Heart right ventricle (tissue), 16 donors: ENCODE measurements around the gene SLC35B3. TPM values are rescaled to one million over a fixed set of nuclear protein-coding genes. Genes with fewer than 3 reads are reported as not detected.
"Not testable (repeated sequence)": the region's sequence is repeated elsewhere in the genome, so short reads cannot be mapped to it uniquely, and the experiment has no call there.

ENCODE experiments used
- ATAC-seq, 8 donors: fragments of 200-7000 bp; cut with Tn5 transposase; one replicate each; pipeline ENCODE4 v1.9.1; 2020; ENCODE audit warnings: mild to moderate bottlenecking in 8 of 8, moderate library complexity in 8 of 8, moderate number of reproducible peaks in 1 of 8
- DNase-seq, 2 donors: peaks; one replicate each; pipeline ENCODE4 v3.0.0-alpha.2; 2020
- H3K27ac ChIP-seq, 10 donors: fragments of 200-600 bp; sonication (generic) in 2 of 10; one replicate each; pipeline versions ENCODE4 v1.5.0 to v1.8.0; 2020 to 2022; ENCODE audit warnings: mild to moderate bottlenecking in 3 of 10
- H3K27me3 ChIP-seq, 7 donors: fragments of 200-600 bp; one replicate each; pipeline ENCODE4 v1.8.0; 2021 to 2022; ENCODE audit warnings: mild to moderate bottlenecking in 2 of 7
- H3K36me3 ChIP-seq, 9 donors: fragments of 200-600 bp; sonication (generic) in 1 of 9; one replicate each; pipeline versions ENCODE4 v1.5.0 to v1.8.0; 2020 to 2022; ENCODE audit warnings: mild to moderate bottlenecking in 2 of 9
- H3K4me1 ChIP-seq, 9 donors: fragments of 200-600 bp; sonication (generic) in 1 of 9; one replicate each; pipeline versions ENCODE4 v1.5.0 to v1.8.0; 2020 to 2022; ENCODE audit warnings: mild to moderate bottlenecking in 4 of 9
- H3K4me3 ChIP-seq, 10 donors: fragments of 200-600 bp; sonication (generic) in 2 of 10; one replicate each; pipeline versions ENCODE4 v1.5.0 to v1.8.0; 2020 to 2022; ENCODE audit warnings: mild to moderate bottlenecking in 7 of 10, moderate library complexity in 2 of 10
- H3K9me3 ChIP-seq, 11 donors: fragments of 200-600 bp in 10 of 11; sonication (generic) in 2 of 11; one replicate each; pipeline versions ENCODE4 v1.5.0 to v1.8.0; 2013 to 2022; ENCODE audit warnings: mild to moderate bottlenecking in 2 of 11, control low read depth in 1 of 11, moderate library complexity in 1 of 11
- WGBS, 2 donors: extraction: QIAGEN DNeasy Blood & Tissue Kit; methylation state at CpG; one replicate each; pipeline ENCODE4 v1.1.7; 2013; ENCODE audit warnings: inconsistent platforms in 1 of 2; 5-methylcytosine and 5-hydroxymethylcytosine counted together
- intact Hi-C, 10 donors: fragments of 100-400 bp; cut with DNase I; formaldehyde crosslinking; loops; one replicate each; pipeline versions ENCODE4 v1.11.1 to v1.14.2; 2022
- polyA plus RNA-seq, 2 donors: library from polyadenylated mRNA; stranded (reverse); fragments of 200-250 nt; gene quantifications; one replicate each; pipeline ENCODE4 v1.2.3, GENCODE V29; 2013
- total RNA-seq, 10 donors: library from RNA; stranded (reverse); fragmentation: NEBNext Ultra II Directional in 3 of 10; extraction: Animal tissue kit (Norgen Biotek cat#: 25700) in 3 of 10; gene quantifications; one replicate each; pipeline versions ENCODE4 v1.2.1 to v1.2.4, GENCODE V29; 2021 to 2023
- TF ChIP-seq, protein P1 (sequence below), 9 donors: fragments of 200-600 bp; sonication (generic) in 2 of 9; IDR thresholded peaks; one replicate each; pipeline versions ENCODE4 v1.5.0 to v1.8.0; 2021 to 2022; ENCODE audit warnings: antibody characterized with exemption in 9 of 9, mild to moderate bottlenecking in 5 of 9, moderate library complexity in 1 of 9
- donor health status: Arrhythmogenic right ventricular cardiomyopathy.
- donor health status: ischemic (EF 13 %, LVEDD 7.1; RV severe dilation, severe dysfunction).
- donor health status: healthy with polysubstance abuse.
- donor health status: DM: no; HTN: yes; CAD: no.
- donor health status: DM: no; HTN: no; CAD: no.
- donor health status: ischemic (EF 25% LVEDD 6.9; RV normal size, moderate dysfunction).
- donor health status: ischemic (EF 25% LVEDD 5.7; RV mildly dilated, moderate dysfunction).
- donor health status: healthy.
- donor health status: DM: yes; HTN: yes; CAD: no.
- donor health status: Ischemic cardiomyopathy.
- donor health status: ischemic (EF 35%, LVEDD 5.7; RV mildly dilated, moderate dysfunction).
- donor health status: nonischemic (EF 11% LVEDD 7.7; RV severe dilation, severe dysfunction).
- donor health status: DM: yes; HTN: yes; CAD: no.
- donor health status: PGD.
- donor health status: ischemic (EF 29% LVEDD 5.4; RV normal size, mild dysfunction).
- donor health status: nonischemic (EF 23%, LVEDD 6.1; RV moderate dilation, normal function).

Gene SLC35B3
- total and polyA plus RNA-seq, 12 donors = 4.5 to 19.9 (median 6.1) TPM

DNA sequence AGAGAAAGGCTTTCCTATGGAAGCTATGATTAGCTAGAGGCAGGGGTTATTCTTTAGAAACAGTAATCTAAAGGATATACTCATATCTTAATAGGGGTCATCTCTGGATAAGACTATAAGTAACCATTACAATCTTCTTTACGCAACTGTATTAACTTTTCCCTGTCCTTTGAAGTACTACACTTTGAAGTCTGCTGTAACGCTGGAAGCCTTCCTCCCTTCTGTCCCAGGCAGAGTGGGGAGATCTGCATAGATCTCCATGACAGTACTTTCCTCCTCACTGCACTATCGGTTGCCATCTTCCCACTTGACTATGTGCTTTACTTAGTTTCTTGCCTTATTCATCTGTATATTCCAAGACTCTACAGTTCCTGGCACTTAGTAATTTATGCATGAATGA, 20.1 kb downstream of the SLC35B3 start:
- Histone ChIP-seq H3K36me3 (peaks cover 0 to 100% (median 29%) of the 10 kb centered on the region in 9 donors), H3K27ac (no peak overlapping the region), H3K4me1 (no peaks in the 10 kb centered on the region), H3K4me3 (no peak overlapping the region), H3K27me3 (no peaks in the 10 kb centered on the region), H3K9me3 (no peaks in the 10 kb centered on the region)
- intact Hi-C loops = no loop called here
- TF ChIP-seq, protein P1, sequence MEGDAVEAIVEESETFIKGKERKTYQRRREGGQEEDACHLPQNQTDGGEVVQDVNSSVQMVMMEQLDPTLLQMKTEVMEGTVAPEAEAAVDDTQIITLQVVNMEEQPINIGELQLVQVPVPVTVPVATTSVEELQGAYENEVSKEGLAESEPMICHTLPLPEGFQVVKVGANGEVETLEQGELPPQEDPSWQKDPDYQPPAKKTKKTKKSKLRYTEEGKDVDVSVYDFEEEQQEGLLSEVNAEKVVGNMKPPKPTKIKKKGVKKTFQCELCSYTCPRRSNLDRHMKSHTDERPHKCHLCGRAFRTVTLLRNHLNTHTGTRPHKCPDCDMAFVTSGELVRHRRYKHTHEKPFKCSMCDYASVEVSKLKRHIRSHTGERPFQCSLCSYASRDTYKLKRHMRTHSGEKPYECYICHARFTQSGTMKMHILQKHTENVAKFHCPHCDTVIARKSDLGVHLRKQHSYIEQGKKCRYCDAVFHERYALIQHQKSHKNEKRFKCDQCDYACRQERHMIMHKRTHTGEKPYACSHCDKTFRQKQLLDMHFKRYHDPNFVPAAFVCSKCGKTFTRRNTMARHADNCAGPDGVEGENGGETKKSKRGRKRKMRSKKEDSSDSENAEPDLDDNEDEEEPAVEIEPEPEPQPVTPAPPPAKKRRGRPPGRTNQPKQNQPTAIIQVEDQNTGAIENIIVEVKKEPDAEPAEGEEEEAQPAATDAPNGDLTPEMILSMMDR (IDR thresholded peaks at IDR 0.05) = no peak
- no peak for DNase-seq
- no peak for ATAC-seq
- 89 to 94% methylated on average over 3 of the region's 3 CpGs for WGBS, 2 donors

DNA sequence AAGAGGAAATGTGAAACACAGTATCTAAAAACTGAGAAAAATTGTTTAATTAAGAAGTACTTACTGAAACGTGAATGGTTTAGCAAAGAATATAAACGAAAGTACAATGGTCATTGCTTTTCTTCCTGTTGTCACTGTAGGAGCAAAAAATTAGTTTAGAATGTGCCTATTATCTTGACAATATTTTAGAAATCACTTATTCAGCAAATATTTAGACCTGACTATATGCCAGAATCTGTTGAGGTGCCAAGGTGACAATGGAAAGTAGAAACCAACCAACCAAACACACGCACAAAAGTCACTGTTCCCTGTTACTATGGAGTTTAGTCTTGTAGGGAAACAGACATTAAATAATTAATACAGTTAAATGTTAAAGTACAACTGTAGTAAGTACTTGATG, 20.5 kb downstream of the SLC35B3 start:
- Histone ChIP-seq H3K27ac (no peak overlapping the region), H3K4me3 (no peak overlapping the region), H3K36me3 (peaks cover 0 to 100% (median 29%) of the 10 kb centered on the region in 9 donors), H3K9me3 (no peaks in the 10 kb centered on the region), H3K4me1 (no peaks in the 10 kb centered on the region), H3K27me3 (no peaks in the 10 kb centered on the region)
- 95 to 96% methylated on average over 3 of the region's 3 CpGs for WGBS, 2 donors
- DNase-seq = no peak
- TF ChIP-seq, protein P1 (IDR thresholded peaks at IDR 0.05) = no peak
- intact Hi-C loops = no loop called here
- ATAC-seq = no peak

DNA sequence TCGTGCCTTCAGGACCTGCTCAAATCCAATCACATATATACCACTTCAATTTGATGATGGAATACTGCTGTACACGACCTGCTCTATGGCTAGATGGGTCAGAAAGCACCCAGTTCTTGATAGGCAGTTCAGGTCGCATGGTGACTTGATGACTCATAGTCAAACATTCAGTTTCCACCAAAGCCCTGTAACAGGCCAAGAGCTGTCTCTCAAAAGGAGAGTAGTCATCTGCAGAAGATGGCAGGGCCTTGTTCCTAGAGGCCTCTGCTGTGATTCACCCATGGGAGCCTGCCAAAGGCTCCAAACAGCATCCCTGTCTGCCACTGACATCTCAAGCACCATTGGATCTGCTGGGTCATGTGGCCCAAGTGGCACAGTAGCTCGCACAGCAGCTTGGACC, 29.4 kb downstream of the SLC35B3 start:
- Histone ChIP-seq H3K9me3 (peaks cover 0 to 12% (median 0%) of the 10 kb centered on the region in 11 donors), H3K36me3 (peaks cover 0 to 19% (median 5%) of the 10 kb centered on the region in 9 donors)
- intact Hi-C loops, H3K4me1 ChIP-seq, ATAC-seq, DNase-seq, H3K27me3 ChIP-seq, H3K4me3 ChIP-seq, H3K27ac ChIP-seq: not testable (repeated sequence)
- WGBS, 2 donors = 86 to 90% methylated on average over 4 of the region's 4 CpGs

DNA sequence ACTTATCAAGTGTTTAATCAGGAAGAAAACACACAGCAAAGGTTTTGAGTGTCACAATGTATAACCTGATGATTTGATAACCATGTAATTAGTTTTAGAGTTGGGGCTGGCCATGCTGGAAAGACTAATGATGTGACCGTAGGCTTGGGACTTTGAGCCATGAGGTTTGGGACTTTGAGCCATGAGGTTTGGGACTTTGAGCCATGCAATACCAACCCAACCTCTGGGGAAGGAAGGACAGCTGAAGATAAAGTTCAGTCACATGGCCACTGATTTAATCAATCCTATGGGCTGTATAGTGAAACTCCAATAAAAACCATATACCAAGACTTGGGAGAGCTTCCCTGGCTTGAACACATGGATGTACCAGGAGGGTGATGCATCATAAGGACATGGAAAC, 32.8 kb downstream of the SLC35B3 start:
- ATAC-seq = no peak
- Histone ChIP-seq H3K4me3 (no peak overlapping the region), H3K27me3 (no peaks in the 10 kb centered on the region), H3K36me3 (no peaks in the 10 kb centered on the region), H3K9me3 (peaks cover 0 to 8% (median 0%) of the 10 kb centered on the region in 11 donors), H3K4me1 (no peaks in the 10 kb centered on the region), H3K27ac (no peak overlapping the region)
- TF ChIP-seq, protein P1 (IDR thresholded peaks at IDR 0.05) = no peak
- intact Hi-C loops = no loop called here
- 95 to 100% methylated on average over 1 of the region's 1 CpG for WGBS, 2 donors
- no peak for DNase-seq

DNA sequence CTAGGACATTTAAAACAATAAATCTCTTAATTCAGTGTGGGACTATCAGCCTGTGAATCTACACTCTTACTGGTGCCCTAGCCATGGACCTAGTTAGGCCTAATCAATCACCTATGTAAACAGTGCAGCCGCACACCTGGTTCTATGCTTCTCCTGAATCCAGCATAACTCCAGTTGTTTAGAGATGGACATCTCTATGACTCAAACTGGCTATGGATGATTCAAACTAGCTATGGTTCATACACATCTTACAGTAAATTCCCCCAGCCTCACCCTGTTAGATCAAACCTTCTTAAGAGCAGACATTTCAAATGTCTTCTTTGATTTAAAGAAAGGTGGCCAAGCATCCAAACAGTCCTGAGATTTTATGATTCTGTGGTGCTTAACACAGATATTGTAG, 34.7 kb downstream of the SLC35B3 start:
- H3K27ac ChIP-seq = no peak overlapping the region
- no peaks in the 10 kb centered on the region for H3K36me3 ChIP-seq
- no peak overlapping the region for H3K4me3 ChIP-seq
- no peaks in the 10 kb centered on the region for H3K4me1 ChIP-seq
- TF ChIP-seq, protein P1 (IDR thresholded peaks at IDR 0.05) = no peak
- 86 to 88% methylated on average over 1 of the region's 1 CpG for WGBS, 2 donors
- peaks cover 0 to 3% (median 0%) of the 10 kb centered on the region in 11 donors for H3K9me3 ChIP-seq
- no peak for ATAC-seq
- no peaks in the 10 kb centered on the region for H3K27me3 ChIP-seq
- DNase-seq = no peak
- intact Hi-C loops = no loop called here
